ENCODE data around the gene FBXO10.
"Not testable (repeated sequence)": the region's sequence is repeated elsewhere in the genome, so short reads cannot be mapped to it uniquely, and the experiment has no call there.

The FBXO10 gene

GRCh38 chr9:37473982-37474381, 102.2 kb downstream of the FBXO10 start:
- DNase-seq: not testable (repeated sequence)

GRCh38 chr9:37471942-37472684, 104.1 kb downstream of the FBXO10 start:
- no peak for DNase-seq

GRCh38 chr9:37468620-37469019, 107.6 kb downstream of the FBXO10 start:
- DNase-seq: no peak

- not testable (repeated sequence) for DNase-seq
These were observed 108.7 kb downstream of the FBXO10 start for GRCh38 chr9:37467530-37467929.

GRCh38 chr9:37466037-37466709, 110.0 kb downstream of the FBXO10 start:
- peak; percentile 13 for DNase-seq

- DNase-seq: peak; percentile 99
These were observed 110.7 kb downstream of the FBXO10 start, which contains the start of gene ZBTB5 for GRCh38 chr9:37465249-37466036. TSS of gene ZBTB5 (minus strand) at chr9:37465450. CDS start at chr9:37442551, 22,899 bp downstream.

- peak; percentile 71 for DNase-seq
These were observed 111.5 kb downstream of the FBXO10 start for GRCh38 chr9:37464426-37465248.

- DNase-seq: no peak
These were observed 112.2 kb downstream of the FBXO10 start for GRCh38 chr9:37464006-37464405.
